ENCODE data around the gene SF3B2.

DNA sequence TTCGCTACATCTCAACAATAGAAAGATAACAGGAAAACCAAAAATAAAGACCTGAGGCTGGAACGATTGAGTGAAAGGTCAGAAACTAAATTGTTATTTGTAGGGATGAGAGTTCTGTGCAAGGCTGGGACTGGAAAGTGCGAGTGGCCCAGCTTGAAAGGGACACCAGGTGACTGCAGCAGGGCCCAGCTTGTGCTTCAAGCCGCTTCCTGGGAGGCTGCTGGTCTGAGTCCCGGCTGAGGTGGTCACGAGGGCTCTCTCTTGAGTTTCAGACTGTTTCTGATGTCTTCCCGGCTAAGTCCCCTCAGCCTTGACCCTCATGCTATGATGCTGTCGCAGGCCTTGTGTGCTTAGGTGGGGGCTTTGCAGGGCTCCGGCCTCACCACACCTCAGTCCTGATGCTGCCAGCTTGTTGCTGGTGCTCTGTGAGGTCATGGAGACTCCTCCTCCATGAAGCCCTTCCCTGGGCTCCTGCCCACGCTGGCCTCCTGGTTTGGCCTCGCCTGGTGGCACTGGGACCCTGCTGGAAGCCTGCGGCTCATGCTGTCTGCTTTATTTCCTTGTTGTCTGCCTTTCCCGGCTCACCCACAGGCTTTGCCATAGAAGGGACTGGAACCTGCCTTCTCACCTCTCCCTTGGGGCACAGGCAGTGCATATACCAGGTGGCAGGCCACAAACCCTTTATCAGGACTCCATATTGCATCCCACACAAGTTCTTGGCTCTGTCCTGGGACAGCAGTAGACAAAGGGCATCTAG is 45.9 kb upstream of the SF3B2 start:
- TF ChIP-seq, protein P1, sequence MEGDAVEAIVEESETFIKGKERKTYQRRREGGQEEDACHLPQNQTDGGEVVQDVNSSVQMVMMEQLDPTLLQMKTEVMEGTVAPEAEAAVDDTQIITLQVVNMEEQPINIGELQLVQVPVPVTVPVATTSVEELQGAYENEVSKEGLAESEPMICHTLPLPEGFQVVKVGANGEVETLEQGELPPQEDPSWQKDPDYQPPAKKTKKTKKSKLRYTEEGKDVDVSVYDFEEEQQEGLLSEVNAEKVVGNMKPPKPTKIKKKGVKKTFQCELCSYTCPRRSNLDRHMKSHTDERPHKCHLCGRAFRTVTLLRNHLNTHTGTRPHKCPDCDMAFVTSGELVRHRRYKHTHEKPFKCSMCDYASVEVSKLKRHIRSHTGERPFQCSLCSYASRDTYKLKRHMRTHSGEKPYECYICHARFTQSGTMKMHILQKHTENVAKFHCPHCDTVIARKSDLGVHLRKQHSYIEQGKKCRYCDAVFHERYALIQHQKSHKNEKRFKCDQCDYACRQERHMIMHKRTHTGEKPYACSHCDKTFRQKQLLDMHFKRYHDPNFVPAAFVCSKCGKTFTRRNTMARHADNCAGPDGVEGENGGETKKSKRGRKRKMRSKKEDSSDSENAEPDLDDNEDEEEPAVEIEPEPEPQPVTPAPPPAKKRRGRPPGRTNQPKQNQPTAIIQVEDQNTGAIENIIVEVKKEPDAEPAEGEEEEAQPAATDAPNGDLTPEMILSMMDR (conservative IDR thresholded peaks at IDR 0.05 in 1 of 2, IDR thresholded peaks at IDR 0.05 in 1 of 2; ENCODE audit: low read depth in 1 of 2, low read length in 2 of 2): no peak
- TF ChIP-seq EZH2 (IDR thresholded peaks at IDR 0.05; ENCODE audit: low read length, missing control alignments): no peak
